SK-N-MC (cell line): ENCODE results near the gene SMURF1.

Experiments used
- EZH2 ChIP-seq: fragments of 200-600 bp; sonication (generic); IDR thresholded peaks from one replicate; pipeline ENCODE4 v1.6.1; 2017; ENCODE audit warnings: antibody characterized with exemption
- FOXP2 ChIP-seq: optimal IDR thresholded peaks from 2 replicates; pipeline ENCODE3; 2011; ENCODE audit warnings: mild to moderate bottlenecking, moderate library complexity; ENCODE audit not compliant: insufficient read depth; ENCODE audit errors: extremely low read length, control extremely low read depth
- POLR2AphosphoS5 ChIP-seq: IDR thresholded peaks from 2 replicates; pipeline ENCODE4 v1.6.1; 2012; ENCODE audit warnings: mild to moderate bottlenecking, low read depth, low read length, borderline replicate concordance

- TF ChIP-seq POLR2AphosphoS5 (no peak), EZH2 (no peak), FOXP2 (no peak)
Measured at GRCh38 chr7:99042957-99043356, 101.0 kb downstream of the SMURF1 start.
